HG03064 (cell line): ENCODE data around the gene ZNF579.
"Not testable (repeated sequence)": the region's sequence is repeated elsewhere in the genome, so short reads cannot be mapped to it uniquely, and the experiment has no call there.

ENCODE experiments used
- ATAC-seq: cut with Tn5 transposase; IDR thresholded peaks from one replicate; pipeline ENCODE4 v1.9.1; 2021; ENCODE audit warnings: low read depth; ENCODE audit not compliant: unreplicated experiment

Gene ZNF579

DNA sequence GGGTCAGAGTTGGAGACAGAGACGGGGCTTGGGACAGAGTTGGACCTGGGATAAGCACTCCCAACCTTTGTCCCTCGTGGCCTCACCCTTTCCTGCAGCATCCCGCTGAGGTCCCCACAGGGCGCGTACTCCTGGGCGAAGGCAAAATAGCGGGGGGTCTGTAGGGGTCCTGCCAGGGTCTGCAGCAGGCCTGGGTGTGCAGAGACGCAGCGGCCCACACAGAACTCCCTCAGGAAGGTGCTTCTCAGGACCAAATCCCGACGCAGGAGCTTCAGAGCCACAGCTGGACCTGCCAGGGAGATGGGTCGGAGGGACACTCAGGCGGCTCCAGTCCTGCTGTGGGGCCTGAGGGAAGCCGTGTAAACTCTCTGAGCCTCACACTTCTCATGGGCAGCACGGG, 36.6 kb downstream of the ZNF579 start:
- no peak for ATAC-seq

DNA sequence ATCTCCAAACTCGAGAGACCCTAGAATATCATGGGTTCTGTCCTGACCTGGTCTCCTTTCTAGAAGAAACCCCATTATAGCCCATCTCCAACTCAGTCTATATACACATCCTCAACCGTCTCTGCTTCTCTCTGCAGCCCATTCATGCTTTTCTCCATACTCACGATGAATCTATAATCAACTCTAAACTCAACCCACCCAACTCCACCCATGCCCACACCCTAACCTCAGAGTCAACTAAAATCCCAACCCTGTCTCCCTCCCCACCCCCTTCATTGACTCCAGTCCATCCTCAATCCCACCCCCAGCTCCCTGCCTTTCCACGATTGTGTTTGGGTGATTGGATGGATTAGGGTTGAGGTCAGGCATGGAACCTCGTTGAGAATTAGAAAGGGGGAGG, 37.1 kb downstream of the ZNF579 start:
- no peak for ATAC-seq

DNA sequence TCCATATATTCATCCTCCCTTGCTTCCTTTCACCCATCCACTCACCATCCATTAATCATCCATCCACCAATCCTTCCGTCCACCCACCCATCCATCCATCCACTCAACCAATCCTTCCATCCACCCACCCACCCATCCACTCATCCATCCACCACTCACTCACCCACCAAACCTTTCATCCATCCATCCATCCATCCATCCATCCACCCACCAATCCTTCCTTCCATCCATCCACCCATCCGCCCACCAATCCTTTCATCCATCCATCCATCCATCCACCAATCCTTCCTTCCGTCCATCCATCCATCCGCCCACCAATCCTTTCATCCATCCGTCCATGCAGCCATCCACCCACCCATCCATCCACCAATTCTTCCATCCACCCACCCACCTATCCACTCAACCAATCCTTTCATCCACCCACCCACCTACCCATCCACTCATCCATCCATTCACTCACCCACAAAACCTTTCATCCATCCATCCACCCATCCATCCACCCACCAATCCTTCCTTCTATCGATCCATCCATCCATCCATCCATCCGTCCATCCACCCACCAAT, 38.3 kb downstream of the ZNF579 start:
- no peak for ATAC-seq

DNA sequence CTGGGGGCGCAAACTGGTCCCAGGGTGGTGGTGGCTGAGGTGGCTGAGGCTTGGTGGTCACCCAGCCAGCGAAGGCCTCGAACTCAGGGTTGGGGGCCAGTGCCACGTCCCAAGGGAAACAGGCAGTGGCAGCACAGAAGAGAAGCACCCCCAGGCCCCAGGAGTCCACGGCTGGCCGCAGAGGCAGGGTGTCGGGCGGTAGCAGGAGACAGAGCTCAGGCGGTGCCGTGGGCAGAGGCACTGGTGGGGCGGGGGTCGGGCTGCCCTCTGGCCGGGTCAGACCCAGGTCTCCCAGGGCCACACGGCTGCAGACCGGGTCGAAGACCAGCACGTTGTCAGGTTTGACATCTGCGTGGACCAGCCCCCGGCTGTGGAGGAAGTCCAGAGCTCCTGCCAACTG, 39.6 kb downstream of the ZNF579 start:
- no peak for ATAC-seq

DNA sequence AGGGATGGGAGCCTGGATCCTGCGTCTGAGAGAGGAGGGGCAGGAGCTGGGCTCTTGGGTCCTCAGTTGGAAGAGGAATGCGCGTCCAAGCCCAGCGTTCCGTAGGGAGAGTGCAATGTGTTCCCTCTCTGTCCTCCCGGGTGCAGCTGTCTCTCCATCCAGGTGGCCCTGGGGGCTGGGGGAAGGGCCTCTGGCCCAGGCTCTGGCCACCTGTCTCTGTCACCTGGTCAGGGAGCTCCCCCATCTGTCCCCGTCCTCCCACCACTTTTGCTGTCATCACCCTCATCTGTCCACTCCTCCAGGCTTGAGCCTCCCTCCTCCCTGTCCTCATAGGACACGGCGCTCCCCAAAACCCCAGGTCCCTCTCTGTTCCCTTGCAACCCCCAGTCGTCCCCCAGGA, 40.0 kb downstream of the ZNF579 start:
- no peak for ATAC-seq

DNA sequence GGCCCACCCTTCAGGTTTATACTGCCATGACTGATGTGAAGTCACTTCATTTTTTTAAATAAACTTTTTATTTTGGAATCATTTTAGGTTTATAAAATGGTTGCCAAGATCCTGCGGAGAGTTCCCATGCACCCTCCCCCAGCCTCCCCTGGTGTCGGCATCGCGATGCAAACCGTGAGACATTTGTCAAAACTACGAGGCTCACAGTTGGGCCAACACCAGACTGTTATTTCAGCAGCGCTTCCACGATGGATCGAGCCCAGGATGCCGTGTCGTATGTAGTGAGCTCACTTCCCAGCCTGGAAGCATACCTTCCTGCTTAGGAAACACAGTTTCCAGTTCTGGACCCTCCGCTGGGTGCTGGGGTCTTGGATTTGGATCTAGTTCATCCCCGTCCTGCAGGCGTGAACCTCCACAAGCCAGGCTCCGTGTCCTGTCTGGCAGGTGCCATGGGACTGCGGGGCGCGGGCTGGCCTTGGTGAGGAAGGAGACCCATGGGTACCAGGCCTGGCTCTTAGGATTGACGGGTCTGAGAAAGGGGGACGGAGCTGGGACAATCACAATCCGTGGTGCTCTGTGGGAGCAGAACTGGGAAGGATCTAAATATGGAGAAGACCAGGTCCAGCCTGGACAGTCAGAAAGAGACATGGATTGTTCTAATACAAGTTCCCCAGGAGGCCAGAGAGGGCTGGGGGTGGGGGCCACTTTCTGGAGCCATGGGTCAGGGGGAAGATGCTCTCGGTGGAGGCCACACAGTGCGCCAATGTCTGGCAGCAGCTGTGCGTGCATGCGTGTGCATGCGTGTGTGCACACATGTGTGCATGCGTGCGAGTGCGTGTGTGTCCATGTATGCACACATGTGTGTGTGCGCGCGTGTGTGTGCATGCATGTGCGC, 41.3 kb downstream of the ZNF579 start:
- ATAC-seq: no peak

DNA sequence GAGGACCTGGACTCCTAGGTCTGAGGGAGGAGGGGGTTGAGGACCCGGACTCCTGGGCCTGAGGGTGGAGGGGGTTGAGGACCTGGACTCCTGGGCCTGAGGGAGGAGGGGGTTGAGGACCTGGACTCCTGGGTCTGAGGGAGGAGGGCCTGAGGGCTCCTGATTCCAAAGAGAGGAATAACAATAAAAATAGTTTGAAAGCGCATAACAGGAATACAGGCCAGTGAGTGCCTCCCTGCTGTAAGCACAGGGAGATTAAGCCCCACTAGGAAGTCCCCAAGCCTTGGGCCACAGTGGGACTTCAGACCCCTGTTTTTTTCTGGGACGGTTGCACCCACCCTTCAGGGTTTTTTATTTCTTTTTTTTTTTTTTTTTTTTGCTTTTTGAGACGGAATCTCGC, 42.5 kb downstream of the ZNF579 start:
- no peak for ATAC-seq

DNA sequence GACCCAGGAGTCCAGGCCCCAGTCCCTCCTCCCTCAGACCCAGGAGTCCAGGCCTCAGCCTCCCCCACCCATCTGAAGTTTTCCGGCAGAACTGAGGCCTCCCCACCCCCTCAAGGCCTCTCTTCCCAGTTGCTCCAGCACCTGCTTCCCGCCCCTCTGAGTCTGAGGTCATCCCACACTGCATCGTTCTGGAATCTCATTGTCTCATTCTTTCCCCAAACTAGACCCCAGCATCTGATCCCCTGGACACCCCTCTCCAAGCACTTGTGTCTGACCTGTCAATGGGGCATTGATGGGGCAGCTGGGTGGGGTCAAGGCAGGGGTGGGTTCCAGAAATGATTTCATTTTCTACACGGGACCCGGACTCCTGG, 42.9 kb downstream of the ZNF579 start:
- ATAC-seq: no peak

DNA sequence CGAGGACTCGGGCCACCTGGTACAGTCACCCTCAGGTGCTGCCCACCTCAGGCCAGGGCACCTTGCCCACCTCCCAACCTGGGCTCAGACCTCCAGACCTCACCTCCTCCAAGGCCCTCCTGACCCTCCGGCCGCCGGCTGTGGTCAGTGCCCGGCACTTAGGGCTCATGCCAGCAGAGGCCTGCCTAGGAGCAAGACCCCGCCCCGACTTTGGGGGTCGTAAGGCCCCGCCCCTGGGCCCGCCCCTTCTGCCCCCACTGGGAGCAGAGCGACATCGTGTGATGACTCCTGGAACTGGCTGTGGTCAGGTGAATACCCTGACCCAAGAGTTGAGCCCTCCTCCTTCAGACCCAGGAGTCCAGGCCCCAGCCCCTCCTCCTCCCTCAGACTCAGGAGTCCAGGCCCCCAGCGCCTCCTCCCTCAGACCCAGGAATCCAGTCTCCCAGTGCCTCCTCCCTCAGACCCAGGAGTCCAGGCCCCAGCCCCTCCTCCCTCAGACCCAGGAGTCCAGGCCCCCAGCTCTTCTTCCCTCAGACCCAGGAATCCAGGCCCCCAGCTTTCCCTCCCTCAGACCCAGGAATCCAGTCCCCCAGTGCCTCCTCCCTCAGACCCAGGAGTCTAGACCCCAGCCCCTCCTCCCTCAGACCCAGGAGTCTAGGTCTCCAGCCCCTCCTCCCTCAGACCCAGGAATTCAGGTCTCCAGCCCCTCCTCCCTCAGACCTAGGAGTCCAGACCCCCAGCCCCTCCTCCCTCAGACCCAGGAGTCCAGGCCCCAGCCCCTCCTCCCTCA, 43.5 kb downstream of the ZNF579 start, which contains the start of gene SBK2:
TSS of gene SBK2 (minus strand) at position 183 of the 790 bp plus-strand sequence. CDS start 839 bp downstream, outside the sequence.
- no peak for ATAC-seq

DNA sequence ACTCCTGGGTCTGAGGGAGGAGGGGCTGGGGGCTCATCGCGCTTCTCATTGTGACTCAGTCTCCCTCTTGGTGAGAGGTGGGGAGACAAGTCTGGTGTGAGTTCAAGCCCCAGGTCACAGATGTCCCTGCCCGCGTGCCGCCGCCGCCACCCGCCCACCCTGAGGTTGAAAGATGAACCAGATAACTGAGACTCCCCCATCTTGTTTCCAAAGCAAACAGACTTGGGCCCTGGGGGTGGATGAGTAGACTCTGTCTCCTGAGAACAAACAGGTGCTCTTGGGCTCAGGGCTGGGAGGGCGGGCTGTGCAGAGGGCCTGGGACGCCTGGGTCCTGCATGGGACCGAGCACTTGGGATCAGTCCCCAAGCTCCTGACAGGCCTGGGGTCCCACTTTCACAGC, 44.3 kb downstream of the ZNF579 start:
- ATAC-seq: no peak

DNA sequence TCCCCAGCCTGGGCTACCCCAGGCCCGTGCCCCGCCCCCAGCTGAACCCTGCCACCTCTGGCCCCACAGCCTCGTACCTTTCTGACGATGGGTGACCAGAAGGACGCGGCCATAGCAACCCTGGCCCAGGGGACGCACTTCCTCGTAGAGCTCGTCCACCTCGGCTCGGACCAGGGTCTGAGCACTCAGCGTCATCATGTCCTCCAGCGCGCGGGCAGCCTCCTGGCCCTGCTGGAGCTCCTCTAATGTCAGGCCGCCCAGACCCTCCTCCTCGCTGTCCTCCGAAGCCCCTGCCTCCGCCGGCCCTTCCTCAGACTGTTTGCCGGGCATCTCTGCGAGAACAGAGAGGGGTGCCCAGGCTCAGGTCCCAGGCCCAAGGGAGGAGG, 44.7 kb downstream of the ZNF579 start:
- ATAC-seq: no peak

DNA sequence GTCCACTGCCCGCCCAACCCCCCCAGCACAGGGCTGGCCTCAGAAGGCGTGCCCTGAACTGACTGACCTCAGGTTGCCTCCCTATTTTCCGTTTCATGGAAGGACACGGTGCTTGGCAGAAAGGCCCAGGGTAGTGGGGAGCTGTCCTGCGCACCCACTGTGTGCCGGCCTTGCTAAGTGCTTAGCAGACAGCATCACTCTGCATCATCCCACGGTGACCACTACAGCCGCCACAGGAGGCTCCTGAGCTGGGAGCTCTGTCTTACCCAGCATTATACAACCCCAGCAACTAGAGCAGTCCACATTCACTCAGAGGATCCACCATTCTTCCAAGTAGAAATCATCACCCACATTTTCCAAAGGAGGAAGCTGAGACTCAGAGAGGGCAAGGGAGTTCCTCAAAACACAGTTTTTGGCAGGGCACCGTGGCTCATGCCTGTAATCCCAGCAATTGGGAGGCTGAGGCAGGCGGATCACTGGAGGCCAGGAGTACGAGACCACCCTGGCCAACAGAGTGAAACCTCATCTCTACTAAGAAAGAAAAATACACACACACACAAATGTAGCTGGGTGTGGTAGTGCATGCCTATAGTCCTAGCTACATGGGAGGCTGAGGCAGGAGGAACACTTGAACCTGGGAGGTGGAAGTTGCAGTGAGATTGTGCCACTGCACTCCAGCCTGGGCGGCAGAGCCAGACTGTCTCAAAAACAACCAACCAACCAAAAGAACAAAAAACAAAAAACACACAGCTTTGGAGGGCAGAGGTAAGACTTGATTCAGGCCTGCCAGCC, 45.3 kb downstream of the ZNF579 start:
- no peak for ATAC-seq

DNA sequence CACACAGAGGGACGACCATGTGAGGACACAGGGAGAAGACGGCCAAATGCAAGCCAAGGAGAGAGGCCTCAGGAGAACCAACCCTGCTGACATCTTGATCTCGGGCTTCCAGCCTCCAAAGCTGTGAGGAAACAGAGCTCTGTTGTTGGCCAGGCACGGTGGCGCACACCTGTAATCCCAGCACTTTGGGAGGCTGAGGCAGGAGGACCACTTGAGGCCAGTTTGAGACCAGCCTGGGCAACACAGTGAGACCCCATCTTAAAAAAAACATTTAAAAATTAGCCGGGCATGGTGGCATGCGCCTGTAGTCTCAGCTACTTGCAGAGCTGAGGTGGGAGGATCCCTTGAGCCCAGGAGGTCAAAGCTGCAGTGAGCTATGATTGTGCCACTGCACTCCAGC, 46.4 kb downstream of the ZNF579 start:
- ATAC-seq: not testable (repeated sequence)

DNA sequence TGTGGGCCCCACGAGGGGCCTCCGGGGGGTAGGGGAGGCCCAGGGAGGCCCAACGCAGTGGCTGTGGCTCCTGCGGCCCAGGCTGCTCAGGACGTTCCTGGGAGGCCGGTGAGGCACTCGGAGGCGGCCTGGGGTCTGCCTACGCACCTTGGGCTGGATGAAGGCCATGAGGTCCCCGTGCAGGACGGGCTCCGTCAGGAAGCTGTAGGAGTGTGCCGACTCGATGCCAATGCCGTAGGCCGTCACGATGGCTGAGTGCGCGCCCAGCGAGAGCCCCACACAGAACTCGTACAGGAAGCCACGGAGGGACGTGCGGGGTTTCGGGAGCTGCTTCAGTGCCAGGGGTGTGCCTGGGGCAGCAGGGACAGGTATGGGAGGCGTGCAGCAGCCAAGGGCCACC, 49.7 kb downstream of the ZNF579 start:
- no peak for ATAC-seq

DNA sequence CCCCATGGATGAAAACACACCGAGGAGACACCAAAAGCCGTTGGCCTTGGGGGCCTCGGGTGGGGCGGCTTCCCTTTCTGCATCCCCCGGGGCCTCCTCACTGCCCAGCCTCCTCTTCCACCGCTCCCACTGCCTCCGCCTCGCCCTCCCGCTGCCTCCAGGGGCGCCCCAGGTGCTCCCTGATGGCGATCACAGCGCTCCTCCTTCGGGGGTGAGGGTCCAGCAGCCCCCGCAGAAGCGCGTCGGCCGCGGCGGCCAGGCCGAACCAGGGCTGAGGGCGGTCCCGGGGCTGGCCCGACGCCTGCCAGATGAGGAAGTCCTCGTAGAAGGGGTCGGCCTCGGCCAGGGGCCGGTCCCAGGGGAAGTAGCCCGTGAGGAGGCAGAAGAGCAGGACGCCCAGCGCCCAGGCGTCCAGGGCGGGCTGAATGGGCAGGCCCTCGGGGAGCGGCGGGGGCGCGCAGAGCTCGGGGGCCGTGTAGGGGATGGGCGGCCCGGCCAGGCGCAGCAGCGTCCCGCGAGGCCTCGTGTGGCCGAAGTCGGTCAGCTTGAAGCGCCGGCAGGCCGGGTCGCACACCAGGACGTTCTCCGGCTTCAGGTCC, 50.9 kb downstream of the ZNF579 start:
- ATAC-seq: no peak

DNA sequence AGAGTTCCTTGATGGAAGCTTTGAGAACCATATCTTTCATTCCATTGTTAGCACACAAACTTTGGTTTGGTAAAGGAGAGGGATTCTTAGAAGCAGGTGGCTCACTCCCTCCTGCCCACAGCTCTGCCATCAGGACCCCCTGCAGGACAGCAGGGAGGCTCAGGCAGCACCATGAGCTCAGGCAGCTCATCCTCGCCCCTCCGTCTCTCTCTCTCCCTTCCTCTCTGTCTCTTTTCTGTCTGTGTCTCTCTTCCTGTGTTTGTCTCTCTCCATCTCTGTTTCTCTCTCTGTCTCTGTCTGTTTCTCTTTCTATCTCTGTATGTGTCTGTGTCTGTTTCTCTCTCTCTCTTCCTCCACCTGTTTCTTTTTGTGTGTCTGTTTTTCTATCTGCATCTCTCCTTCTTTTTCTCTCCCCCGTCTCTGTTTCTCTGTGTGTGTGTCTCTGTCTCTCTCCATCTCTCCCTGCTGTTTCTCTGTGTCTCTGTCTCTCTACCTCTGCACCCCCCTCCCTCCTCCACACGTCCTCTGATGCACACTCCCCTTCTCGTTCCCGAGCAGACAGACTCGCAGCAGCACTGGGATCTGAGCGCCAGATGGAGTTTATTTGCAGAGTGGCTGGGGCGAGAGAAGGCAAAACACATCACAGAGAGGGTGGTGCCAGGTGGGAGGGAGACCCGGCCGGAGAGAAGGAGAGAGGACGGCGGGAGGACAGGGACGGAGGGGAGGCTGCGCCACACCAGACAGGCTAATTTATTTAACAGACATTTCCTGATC, 52.4 kb downstream of the ZNF579 start:
- no peak for ATAC-seq

DNA sequence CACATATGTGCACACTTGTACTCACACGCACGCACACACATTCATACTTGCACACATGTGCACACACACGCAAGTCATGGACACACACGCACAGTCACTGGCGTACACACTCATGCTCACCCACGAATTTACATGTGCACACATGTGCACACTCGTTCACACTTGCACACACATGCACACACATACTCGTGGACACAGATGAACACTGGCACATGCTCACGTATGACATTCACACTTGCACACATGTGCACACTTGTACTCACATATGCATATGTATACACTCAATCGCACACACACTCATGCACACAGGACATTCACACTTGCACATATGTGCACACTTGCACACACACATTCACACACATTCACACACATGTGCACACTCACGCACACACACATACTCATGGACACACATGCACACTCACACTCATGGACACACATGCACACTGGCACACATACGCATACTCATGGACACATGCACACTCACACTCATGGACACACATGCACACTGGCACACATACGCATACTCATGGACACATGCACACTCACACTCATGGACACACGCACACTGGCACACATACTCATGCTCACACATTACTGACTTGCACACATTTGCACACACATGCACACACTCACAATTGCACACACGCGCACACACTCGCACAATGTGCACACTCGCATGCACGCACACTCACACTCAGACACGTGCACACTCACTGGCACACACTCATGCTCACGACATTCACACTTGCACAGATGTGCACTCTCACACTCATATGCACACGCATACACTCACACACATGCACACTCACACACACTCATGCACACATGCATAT, 53.2 kb downstream of the ZNF579 start:
- ATAC-seq: no peak
